ENCODE measurements around the gene FAM174C. TPM values are rescaled to one million over a fixed set of nuclear protein-coding genes. Genes with fewer than 3 reads are reported as not detected.

FAM174C gene
- total RNA-seq, 1 experiment from 2014 or later = 77.1 TPM

GRCh38 chr19:1310853-1311180, 35.5 kb downstream of the FAM174C start:
- H3K9me3 ChIP-seq (ENCODE audit: control insufficient read depth in 1 of 2, insufficient read depth in 1 of 2, low read depth in 1 of 2, low read length in 2 of 2) = no peaks in the 10 kb centered on the region
- DNase-seq (ENCODE audit: low read depth, low spot score) (no peak), ATAC-seq (no peak)
- no peaks in the 10 kb centered on the region for H3K9me2 ChIP-seq (ENCODE audit: insufficient read depth)
- ChIA-PET CTCF (no interaction called here), POLR2A (no interaction called here), RAD21 (ENCODE audit: low non-redundant PET in 1 of 2, low total read pairs in 2 of 2, uncharacterized antibody in 2 of 2, unreplicated experiment in 2 of 2) (no interaction called here)
- H3K9ac ChIP-seq (ENCODE audit: low read length) = no peak overlapping the region
- no peak overlapping the region for H2AFZ ChIP-seq (ENCODE audit: low read depth, low read length, poor library complexity, severe bottlenecking)
- intact Hi-C loops (cut with micrococcal nuclease) = no loop called here
- no peak overlapping the region for H3K4me2 ChIP-seq (ENCODE audit: low read length)
- no peaks in the 10 kb centered on the region for H3K79me2 ChIP-seq (ENCODE audit: insufficient read depth, low read length)
- peaks cover 10 to 28% of the 10 kb centered on the region in 2 experiments for H3K4me1 ChIP-seq (ENCODE audit: control insufficient read depth in 1 of 2, insufficient read depth in 2 of 2, low read length in 2 of 2)
- no TSS peak for BruUV-seq (replicated peaks)
- no peak overlapping the region for H3K27ac ChIP-seq (ENCODE audit: low read depth, low read length)
- H3K36me3 ChIP-seq (ENCODE audit: control insufficient read depth in 1 of 2, insufficient read depth in 2 of 2, low read length in 2 of 2) = no peaks in the 10 kb centered on the region
- no peaks in the 10 kb centered on the region for H4K20me1 ChIP-seq (ENCODE audit: insufficient read depth)
- no peaks in the 10 kb centered on the region for H3K27me3 ChIP-seq (ENCODE audit: insufficient read depth, low read length)
- H3K4me3 ChIP-seq (replicated peaks in 1 of 2; ENCODE audit: low read depth in 1 of 2, low read length in 2 of 2) = no peak overlapping the region
- TF ChIP-seq POLR2A (IDR thresholded peaks at IDR 0.05; ENCODE audit: borderline replicate concordance, extremely low read depth, insufficient read depth, insufficient read length) (no peak), FOSL1 (IDR thresholded peaks at IDR 0.05; ENCODE audit: low read depth) (no peak), RAD21 (IDR thresholded peaks at IDR 0.05; ENCODE audit: low read depth) (no peak), POLR2AphosphoS5 (IDR thresholded peaks at IDR 0.05; ENCODE audit: low read depth, low read length) (no peak), SIN3A (IDR thresholded peaks at IDR 0.05; ENCODE audit: low read depth) (no peak), REST (IDR thresholded peaks at IDR 0.05; ENCODE audit: low read depth) (no peak), EZH2phosphoT487 (IDR thresholded peaks at IDR 0.05; ENCODE audit: borderline replicate concordance) (no peak), CTCF (IDR thresholded peaks at IDR 0.05 in 2 of 3, conservative IDR thresholded peaks at IDR 0.05 in 1 of 3; ENCODE audit: borderline replicate concordance in 1 of 3, insufficient read depth in 1 of 3, low read depth in 2 of 3, low read length in 2 of 3) (no peak), CEBPB (IDR thresholded peaks at IDR 0.05; ENCODE audit: low read depth) (no peak), ATF3 (IDR thresholded peaks at IDR 0.05) (no peak), SP1 (IDR thresholded peaks at IDR 0.05; ENCODE audit: low read depth) (no peak), TCF7L2 (IDR thresholded peaks at IDR 0.05; ENCODE audit: borderline replicate concordance, extremely low read depth, insufficient read depth, insufficient read length) (no peak), ELF1 (IDR thresholded peaks at IDR 0.05; ENCODE audit: borderline replicate concordance, low read depth) (no peak)
